Thymus (tissue), 11 donors: ENCODE data around the gene CYFIP1. TPM values are rescaled to one million over a fixed set of nuclear protein-coding genes. Genes with fewer than 3 reads are reported as not detected.

ENCODE experiments used
- DNase-seq, 9 donors: peaks; one replicate each; pipeline ENCODE4 v3.0.0-alpha.2; 2013; ENCODE audit warnings: low spot score in 9 of 9, low read depth in 6 of 9, missing footprints in 1 of 9
- H3K27ac ChIP-seq, 2 donors: one replicate each; pipeline ENCODE4 v1.5.1; 2013; ENCODE audit warnings: control low read depth in 1 of 2, low read depth in 1 of 2, low read length in 1 of 2, mild to moderate bottlenecking in 1 of 2, moderate library complexity in 1 of 2
- H3K27me3 ChIP-seq, 2 donors: one replicate each; pipeline ENCODE4 v1.5.1; 2013; ENCODE audit warnings: low read length in 1 of 2; ENCODE audit not compliant: control insufficient read depth in 2 of 2, insufficient read depth in 1 of 2
- H3K36me3 ChIP-seq, 2 donors: one replicate each; pipeline ENCODE4 v1.5.1; 2013; ENCODE audit warnings: low read length in 1 of 2, mild to moderate bottlenecking in 1 of 2, moderate library complexity in 1 of 2; ENCODE audit not compliant: control insufficient read depth in 2 of 2, insufficient read depth in 2 of 2
- H3K4me1 ChIP-seq, 2 donors: one replicate each; pipeline ENCODE4 v1.5.1; 2013; ENCODE audit warnings: low read length in 2 of 2; ENCODE audit not compliant: control insufficient read depth in 2 of 2, insufficient read depth in 2 of 2
- H3K4me3 ChIP-seq, 2 donors: one replicate each; pipeline ENCODE4 v1.5.1; 2013; ENCODE audit warnings: low read length in 2 of 2, control low read depth in 1 of 2, mild to moderate bottlenecking in 1 of 2
- H3K9me3 ChIP-seq, 2 donors: one replicate each; pipeline ENCODE4 v1.5.1; 2013; ENCODE audit warnings: low read length in 1 of 2, mild to moderate bottlenecking in 1 of 2; ENCODE audit not compliant: control insufficient read depth in 2 of 2, insufficient read depth in 1 of 2
- WGBS: extraction: QIAGEN DNeasy Blood & Tissue Kit; methylation state at CpG from one replicate; pipeline ENCODE4 v1.1.7; 2013; 5-methylcytosine and 5-hydroxymethylcytosine counted together
- polyA plus RNA-seq: library from polyadenylated mRNA; stranded (reverse); fragments of 200-250 nt; gene quantifications from one replicate; pipeline ENCODE4 v1.2.3, GENCODE V29; 2013
- total RNA-seq: library from RNA; stranded (reverse); fragments of 120-200 nt; gene quantifications from one replicate; pipeline ENCODE4 v1.2.4, GENCODE V29; 2013
- donor health status: healthy.

The CYFIP1 gene
- total and polyA plus RNA-seq, 2 donors: 19.6 to 23.3 TPM

DNA sequence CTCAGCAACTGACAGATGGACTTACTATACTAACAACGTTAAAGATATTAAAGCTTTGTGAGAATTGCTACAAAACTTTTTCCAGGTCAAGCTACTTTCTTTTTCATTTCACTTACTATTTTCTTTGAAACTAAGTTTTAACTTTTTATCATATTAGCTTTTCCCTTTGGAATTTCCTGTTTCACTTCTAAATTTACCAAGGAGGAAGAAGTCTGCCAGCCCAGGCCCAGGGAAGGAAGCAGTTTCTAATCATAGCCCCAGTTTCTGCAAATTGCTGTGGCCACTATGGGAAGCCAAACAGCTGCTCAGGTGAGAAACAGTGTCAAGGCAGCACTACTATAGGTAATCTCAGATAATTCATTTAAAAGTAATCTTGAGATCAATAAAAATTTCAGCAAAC is 18.4 kb downstream of the CYFIP1 start:
- Histone ChIP-seq H3K27me3 (no peaks in the 10 kb centered on the region), H3K4me1 (no peaks in the 10 kb centered on the region), H3K36me3 (no peaks in the 10 kb centered on the region), H3K9me3 (no peaks in the 10 kb centered on the region), H3K27ac (no peak overlapping the region), H3K4me3 (no peak overlapping the region)
- 24% methylated on average over 1 of the region's 1 CpG for whole genome bisulfite sequencing
- no peak for DNase-seq

DNA sequence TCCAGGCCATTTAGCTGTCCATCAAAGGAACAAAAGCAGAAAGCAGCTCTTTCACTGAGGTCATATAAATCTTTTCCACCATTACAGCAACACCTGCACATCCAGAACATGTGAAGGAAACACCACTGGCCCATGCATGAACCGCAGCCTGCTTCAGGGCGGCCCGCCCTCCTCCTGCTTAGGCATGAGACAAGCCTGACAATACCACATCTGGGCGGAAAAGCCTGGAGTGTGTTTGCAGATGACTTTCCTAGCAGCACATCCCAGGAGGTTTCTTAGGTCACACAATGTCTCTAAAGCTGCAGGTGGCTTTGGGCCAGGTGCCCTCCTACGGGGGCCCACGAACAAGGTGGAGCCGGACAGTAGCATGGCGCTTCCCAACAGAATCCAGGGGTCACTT is 19.6 kb downstream of the CYFIP1 start:
- Histone ChIP-seq H3K4me3 (no peak overlapping the region), H3K27ac (no peak overlapping the region), H3K36me3 (no peaks in the 10 kb centered on the region), H3K9me3 (no peaks in the 10 kb centered on the region), H3K4me1 (no peaks in the 10 kb centered on the region), H3K27me3 (no peaks in the 10 kb centered on the region)
- WGBS: 96% methylated on average over 8 of the region's 8 CpGs
- no peak for DNase-seq

DNA sequence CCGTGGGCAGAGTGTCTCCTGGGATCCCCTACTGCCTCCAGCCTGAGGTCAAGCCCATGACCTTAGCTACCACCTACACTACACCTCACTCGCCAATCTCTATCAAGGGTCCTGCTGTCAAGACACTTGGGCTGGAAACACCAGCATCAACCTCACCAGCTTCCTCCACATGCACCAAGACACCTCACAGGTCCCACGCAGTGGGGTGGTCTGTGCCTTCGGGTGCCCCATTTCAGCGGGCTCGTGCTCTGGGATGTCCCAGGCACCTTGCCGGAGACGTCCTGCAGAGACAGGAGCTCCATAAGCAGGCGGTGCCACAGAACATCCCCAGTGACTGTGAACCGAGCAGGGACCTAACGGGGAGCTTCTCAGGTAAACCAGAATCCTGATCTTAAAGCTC is 20.0 kb downstream of the CYFIP1 start:
- Histone ChIP-seq H3K4me1 (no peaks in the 10 kb centered on the region), H3K4me3 (no peak overlapping the region), H3K27me3 (no peaks in the 10 kb centered on the region), H3K9me3 (no peaks in the 10 kb centered on the region), H3K27ac (no peak overlapping the region), H3K36me3 (no peaks in the 10 kb centered on the region)
- DNase-seq: no peak
- WGBS: 96% methylated on average over 11 of the region's 11 CpGs

DNA sequence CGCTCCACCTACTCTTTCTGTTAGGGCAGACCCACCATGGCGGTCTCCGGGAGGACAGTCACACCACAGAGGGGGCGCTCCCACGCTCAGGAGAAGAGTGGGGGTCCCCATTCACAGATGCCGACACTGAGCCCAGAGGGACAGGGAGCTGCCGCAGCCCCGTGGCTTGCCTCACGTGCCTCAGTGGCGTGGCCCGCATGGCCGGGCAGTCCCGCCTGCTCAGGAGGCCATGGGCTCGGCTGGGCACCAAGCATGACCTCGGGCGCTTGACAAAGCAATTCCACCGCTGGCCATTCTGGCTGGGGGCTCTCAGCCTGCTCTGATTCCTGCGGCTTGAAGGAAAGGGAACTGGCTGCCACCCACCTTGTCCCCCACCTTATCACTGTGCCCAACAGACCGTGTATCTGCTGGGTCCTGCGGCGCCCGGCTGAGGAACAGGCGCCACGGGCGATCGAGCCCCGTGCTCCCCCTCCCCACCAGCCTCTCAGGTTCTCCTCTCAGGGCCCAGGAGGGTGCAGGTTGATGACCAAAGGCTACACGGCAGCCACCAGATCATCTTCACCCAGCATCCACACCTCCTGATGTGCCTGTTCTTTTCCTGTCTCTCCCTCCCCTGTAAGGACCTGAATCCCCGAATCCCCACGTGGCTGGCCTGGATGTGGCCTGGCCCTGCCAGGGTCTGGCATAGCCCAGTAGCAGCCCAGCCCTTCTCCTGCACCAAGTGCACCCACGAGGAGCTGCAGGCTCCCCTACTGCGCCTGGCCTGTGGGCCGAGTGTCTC is 20.7 kb downstream of the CYFIP1 start:
- Histone ChIP-seq H3K27me3 (no peaks in the 10 kb centered on the region), H3K4me3 (no peak overlapping the region), H3K9me3 (no peaks in the 10 kb centered on the region), H3K36me3 (no peaks in the 10 kb centered on the region), H3K4me1 (no peaks in the 10 kb centered on the region), H3K27ac (no peak overlapping the region)
- DNase-seq: no peak
- WGBS: 98% methylated on average over 33 of the region's 33 CpGs

DNA sequence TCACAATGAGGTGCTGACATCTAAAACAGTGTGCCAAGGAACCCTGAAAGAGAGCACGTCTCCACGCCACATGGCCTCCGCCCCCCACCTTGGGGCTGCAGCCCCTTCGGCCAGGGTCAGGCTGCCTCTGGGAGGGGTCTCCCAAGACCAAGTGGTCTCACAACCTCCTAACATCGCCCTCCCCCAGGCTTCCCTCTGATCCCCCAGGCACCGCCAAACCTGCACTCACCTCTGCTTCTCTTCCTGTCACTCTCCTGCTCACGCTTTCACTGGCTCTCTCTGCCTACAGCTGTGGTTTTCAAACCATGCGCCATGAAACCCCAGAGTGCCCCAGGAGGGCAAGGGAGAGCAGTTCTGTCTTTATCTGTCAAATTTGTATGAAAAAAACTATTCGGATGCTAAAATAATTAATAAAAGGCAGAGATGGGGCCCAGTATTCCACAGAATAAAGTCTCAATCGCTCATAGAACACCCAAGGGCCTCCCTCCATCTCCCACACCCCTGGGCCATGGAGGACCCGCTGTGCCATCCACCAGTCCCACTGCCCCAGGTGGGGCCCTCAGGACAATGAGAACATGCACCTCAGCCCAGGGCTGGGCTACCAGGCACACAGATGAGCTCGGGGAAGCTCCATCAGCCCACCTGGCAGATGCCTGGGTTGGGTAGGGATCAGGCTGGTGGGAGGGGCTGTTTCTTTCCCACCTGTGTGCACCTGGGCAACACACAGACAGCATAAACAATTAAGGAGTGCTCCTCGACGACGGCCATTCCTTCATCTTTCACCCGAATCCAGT is 21.5 kb downstream of the CYFIP1 start:
- no peak for DNase-seq
- no peak overlapping the region for H3K27ac ChIP-seq
- whole genome bisulfite sequencing: 74% methylated on average over 16 of the region's 16 CpGs

DNA sequence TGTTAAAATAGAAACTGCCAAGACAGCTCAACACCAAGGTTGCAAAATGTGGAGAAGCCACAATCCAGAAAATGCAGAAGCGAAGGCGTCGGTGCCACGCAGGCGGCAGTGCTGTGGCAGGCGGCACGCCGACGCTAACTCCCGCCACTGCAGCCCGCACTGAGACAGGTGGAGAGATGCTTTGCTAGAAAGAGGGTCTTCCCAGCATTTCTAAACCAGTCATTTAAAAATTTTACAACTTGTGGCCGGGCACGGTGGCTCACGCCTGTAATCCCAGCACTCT is 23.2 kb downstream of the CYFIP1 start:
- H3K36me3 ChIP-seq: no peaks in the 10 kb centered on the region
- WGBS: over 99% methylated on average over 14 of the region's 14 CpGs
- no peak overlapping the region for H3K27ac ChIP-seq
- H3K4me1 ChIP-seq: no peaks in the 10 kb centered on the region
- DNase-seq: no peak
- H3K4me3 ChIP-seq: no peak overlapping the region
- H3K9me3 ChIP-seq: no peaks in the 10 kb centered on the region
- H3K27me3 ChIP-seq: no peaks in the 10 kb centered on the region

More for the DNA sequence above, 21.5 kb downstream of the CYFIP1 start:
- Histone ChIP-seq H3K4me3 (no peak overlapping the region), H3K27me3 (no peaks in the 10 kb centered on the region), H3K9me3 (no peaks in the 10 kb centered on the region), H3K36me3 (no peaks in the 10 kb centered on the region), H3K4me1 (no peaks in the 10 kb centered on the region)

DNA sequence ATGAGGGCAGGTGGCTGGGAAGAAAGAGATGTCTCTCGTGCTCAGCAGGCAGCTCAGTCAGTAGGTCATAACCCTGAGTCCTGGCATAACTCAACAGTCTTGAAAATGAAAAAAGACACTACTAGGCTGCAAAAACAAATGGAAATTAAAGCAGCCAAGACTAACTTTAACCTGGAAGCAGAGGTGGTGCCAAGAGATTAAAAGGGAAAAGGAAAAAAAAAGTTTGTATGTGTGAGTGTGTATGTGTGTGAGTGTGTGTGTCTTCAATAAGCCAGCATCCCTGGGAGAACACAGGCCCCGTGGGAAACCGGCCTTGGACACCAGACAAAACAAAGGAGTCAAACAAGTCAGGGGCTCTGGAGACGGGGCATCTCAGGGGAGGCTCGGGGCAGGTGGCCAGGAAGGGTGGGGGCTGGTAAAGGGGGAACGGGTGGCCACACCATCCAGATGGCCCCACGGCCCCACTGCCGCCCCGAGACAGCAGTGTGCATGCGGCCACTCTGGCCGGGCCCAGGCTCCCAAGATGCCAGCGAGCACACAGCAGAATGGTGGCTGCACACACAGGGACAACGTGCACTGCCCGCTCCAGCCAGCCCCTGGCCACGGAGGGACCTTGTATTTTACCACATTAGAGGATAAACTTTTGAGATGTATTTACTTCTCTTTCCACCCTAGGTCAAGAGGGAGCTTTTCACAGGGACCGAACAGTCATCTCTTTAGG is 23.8 kb downstream of the CYFIP1 start:
- DNase-seq: no peak
- WGBS: 93% methylated on average over 16 of the region's 16 CpGs
- H3K4me1 ChIP-seq: no peaks in the 10 kb centered on the region
- no peaks in the 10 kb centered on the region for H3K27me3 ChIP-seq
- no peaks in the 10 kb centered on the region for H3K9me3 ChIP-seq
- H3K27ac ChIP-seq: no peak overlapping the region
- H3K36me3 ChIP-seq: no peaks in the 10 kb centered on the region
- H3K4me3 ChIP-seq: no peak overlapping the region

DNA sequence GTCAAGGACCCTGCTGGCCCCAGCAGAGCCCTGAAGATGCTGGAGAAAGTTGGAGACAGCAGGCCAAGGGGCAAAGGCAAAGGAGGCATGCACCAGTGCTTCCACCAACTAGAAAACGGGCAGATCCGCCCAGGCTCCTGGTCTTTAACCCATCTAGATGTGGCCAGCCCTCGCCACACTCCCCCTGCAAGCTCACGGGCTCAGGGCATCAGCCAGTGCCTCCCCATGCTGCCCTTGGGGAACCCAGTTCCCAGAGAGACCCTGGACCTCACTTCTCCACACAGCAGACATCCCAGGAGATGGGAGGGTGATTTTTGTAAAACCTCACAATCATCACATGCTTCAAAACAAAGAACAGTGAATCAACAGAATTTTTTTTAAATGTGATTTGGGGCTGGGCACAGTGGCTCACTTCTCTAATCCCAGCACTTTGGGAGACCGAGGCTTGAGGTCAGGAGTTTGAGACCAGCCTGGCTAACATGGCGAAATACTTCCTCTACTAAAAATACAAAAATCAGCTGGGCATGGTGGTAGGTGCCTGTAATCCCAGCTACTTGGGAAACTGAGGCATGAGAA is 24.5 kb downstream of the CYFIP1 start:
- H3K4me3 ChIP-seq: no peak overlapping the region
- H3K27me3 ChIP-seq: no peaks in the 10 kb centered on the region
- H3K27ac ChIP-seq: no peak overlapping the region
- no peaks in the 10 kb centered on the region for H3K36me3 ChIP-seq
- no peaks in the 10 kb centered on the region for H3K9me3 ChIP-seq
- 95% methylated on average over 6 of the region's 6 CpGs for WGBS
- no peaks in the 10 kb centered on the region for H3K4me1 ChIP-seq
- no peak for DNase-seq
